ENCODE measurements around the gene CERKL.

The CERKL gene

GRCh38 chr2:181677912-181678586, 21.1 kb upstream of the CERKL start:
- DNase-seq: peak; percentile 35 to 38

GRCh38 chr2:181675254-181675653, 18.3 kb upstream of the CERKL start:
- no peak for DNase-seq

- DNase-seq: no peak
Observed at GRCh38 chr2:181674461-181674860, 17.6 kb upstream of the CERKL start.

- no peak for DNase-seq
Observed at GRCh38 chr2:181673173-181673572, 16.3 kb upstream of the CERKL start.

GRCh38 chr2:181672255-181673008, 15.5 kb upstream of the CERKL start:
- no peak for DNase-seq

- DNase-seq: no peak
Observed at GRCh38 chr2:181670632-181671031, 13.7 kb upstream of the CERKL start.

GRCh38 chr2:181667234-181667633, 10.3 kb upstream of the CERKL start:
- no peak for DNase-seq

- DNase-seq: no peak
Observed at GRCh38 chr2:181662287-181662686, 5.4 kb upstream of the CERKL start.

- no peak for DNase-seq
Observed at GRCh38 chr2:181660181-181660580, 3.3 kb upstream of the CERKL start.

- DNase-seq: no peak
Observed at GRCh38 chr2:181658444-181658843, 1.5 kb upstream of the CERKL start.

- no peak for DNase-seq
Observed at GRCh38 chr2:181657379-181657778, 474 bp upstream of the CERKL start.

- DNase-seq: no peak
Observed at GRCh38 chr2:181655519-181655918, 1.4 kb downstream of the CERKL start.

- no peak for DNase-seq
Observed at GRCh38 chr2:181649436-181649979, 7.4 kb downstream of the CERKL start.

GRCh38 chr2:181648478-181649155, 8.3 kb downstream of the CERKL start:
- no peak for DNase-seq

GRCh38 chr2:181646415-181646987, 10.4 kb downstream of the CERKL start:
- no peak for DNase-seq

- DNase-seq: no peak
Observed at GRCh38 chr2:181643151-181643550, 13.8 kb downstream of the CERKL start.

GRCh38 chr2:181642086-181642485, 14.8 kb downstream of the CERKL start:
- DNase-seq: no peak

GRCh38 chr2:181639686-181640085, 17.2 kb downstream of the CERKL start:
- no peak for DNase-seq

GRCh38 chr2:181632733-181633401, 24.0 kb downstream of the CERKL start:
- no peak for DNase-seq

- DNase-seq: no peak
Observed at GRCh38 chr2:181628590-181629585, 28.0 kb downstream of the CERKL start.

- DNase-seq: no peak
Observed at GRCh38 chr2:181627545-181627944, 29.4 kb downstream of the CERKL start.

Measured in CD4-positive, alpha-beta T cell treated with Interleukin-1 beta for 1 hour (primary cell).